Panc1 (cell line): ENCODE results near the gene PHOX2B. TPM values are rescaled to one million over a fixed set of nuclear protein-coding genes. Genes with fewer than 3 reads are reported as not detected.

Experiments used
- ATAC-seq: fragments of 200-7000 bp; cut with Tn5 transposase; 2 replicates; pipeline ENCODE4 v1.9.1; 2020; ENCODE audit warnings: mild to moderate bottlenecking, moderate library complexity
- BruUV-seq: library from RNA; stranded (reverse); fragments of 400-500 nt; replicated peaks from 2 replicates; lab custom pipeline; 2021; lab: Mats Ljungman, UMichigan
- CTCF ChIA-PET: fragments of 300-600 bp; sonication (Branson Sonifier 250); formaldehyde crosslinking; loops from one replicate; lab custom pipeline; 2022; ENCODE audit warnings: antibody characterized with exemption; lab: Charles Lee
- POLR2A ChIA-PET: fragments of 300-600 bp; sonication (Branson Sonifier 250); formaldehyde crosslinking; loops from one replicate; lab custom pipeline; 2022; ENCODE audit warnings: antibody characterized with exemption; lab: Charles Lee
- DNase-seq: peaks from one replicate; pipeline ENCODE4 v3.0.0-alpha.2; 2010; ENCODE audit warnings: low read depth, low spot score
- H3K27ac ChIP-seq: 2 replicates; pipeline ENCODE4 v1.5.1; 2011; ENCODE audit warnings: mild to moderate bottlenecking, low read length, inconsistent platforms
- H3K27me3 ChIP-seq: fragments of 200-500 bp; sonication (Bioruptor generic); 2 replicates; pipeline ENCODE4 v1.6.0; 2014; ENCODE audit warnings: low read length, inconsistent platforms; ENCODE audit not compliant: control insufficient read depth, insufficient read depth
- H3K36me3 ChIP-seq: fragments of 200-500 bp; sonication (Bioruptor generic); 2 replicates; pipeline ENCODE4 v1.5.1; 2014; ENCODE audit warnings: inconsistent platforms, mild to moderate bottlenecking, low read length, moderate library complexity; ENCODE audit not compliant: control insufficient read depth, insufficient read depth
- H3K4me1 ChIP-seq: 2 replicates; pipeline ENCODE4 v1.5.1; 2011; ENCODE audit warnings: inconsistent platforms, mild to moderate bottlenecking, low read length, moderate library complexity; ENCODE audit not compliant: control insufficient read depth, insufficient read depth
- H3K4me3 ChIP-seq, 2 experiments: 2 replicates each; pipeline ENCODE4 v1.5.1; 2011 to 2012; ENCODE audit warnings: low read depth in 2 of 2, low read length in 2 of 2, mild to moderate bottlenecking in 2 of 2, inconsistent platforms in 1 of 2, moderate library complexity in 1 of 2
- H3K9me3 ChIP-seq: fragments of 200-500 bp; sonication (Bioruptor generic); 2 replicates; pipeline ENCODE4 v1.5.1; 2014; ENCODE audit warnings: low read depth, mild to moderate bottlenecking, inconsistent platforms, low read length, moderate library complexity; ENCODE audit not compliant: control insufficient read depth, insufficient read depth
- CTCF ChIP-seq: fragments of 450-650 bp; IDR thresholded peaks from 2 replicates; pipeline ENCODE4 v1.5.1; 2017; ENCODE audit warnings: mild to moderate bottlenecking
- POLR2AphosphoS5 ChIP-seq: IDR thresholded peaks from 2 replicates; pipeline ENCODE4 v1.6.1; 2012; ENCODE audit warnings: mild to moderate bottlenecking, low read depth, low read length, moderate library complexity
- REST ChIP-seq, 2 experiments: IDR thresholded peaks; 2 replicates each; pipeline ENCODE4 v1.6.1; 2011 to 2012; ENCODE audit warnings: low read depth in 2 of 2, control low read depth in 1 of 2, low read length in 1 of 2, mild to moderate bottlenecking in 1 of 2, moderate library complexity in 1 of 2; ENCODE audit not compliant: insufficient read depth in 1 of 2
- SIN3A ChIP-seq: IDR thresholded peaks from 2 replicates; pipeline ENCODE4 v1.6.1; 2012; ENCODE audit warnings: low read depth, mild to moderate bottlenecking, low read length, moderate library complexity, borderline replicate concordance; ENCODE audit not compliant: insufficient read depth
- TCF7L2 ChIP-seq: IDR thresholded peaks from 2 replicates; pipeline ENCODE4 v1.6.1; 2011; ENCODE audit warnings: mild to moderate bottlenecking, low read depth, low read length, inconsistent platforms
- in situ Hi-C: cut with HindIII; loops from 2 replicates; pipeline ENCODE4 v1.10.0; 2016; ENCODE audit warnings: low sequenced_read_pairs, low pct_unique_long_range_greater_than_20kb
- intact Hi-C: fragments of 100-400 bp; cut with micrococcal nuclease; formaldehyde crosslinking; loops from one replicate; pipeline ENCODE4 v1.10.0; 2022; ENCODE audit not compliant: unreplicated experiment
- total RNA-seq: library from RNA; stranded (reverse); gene quantifications from one replicate; pipeline ENCODE4 v1.2.1, GENCODE V29; 2021; ENCODE audit not compliant: unreplicated experiment

The PHOX2B gene
- total RNA-seq, 1 experiment from 2014 or later, result not detected

GRCh38 chr4:41746025-41746439 lies 2.5 kb downstream of the PHOX2B start:
- in situ Hi-C loops, result no loop called here

DNA sequence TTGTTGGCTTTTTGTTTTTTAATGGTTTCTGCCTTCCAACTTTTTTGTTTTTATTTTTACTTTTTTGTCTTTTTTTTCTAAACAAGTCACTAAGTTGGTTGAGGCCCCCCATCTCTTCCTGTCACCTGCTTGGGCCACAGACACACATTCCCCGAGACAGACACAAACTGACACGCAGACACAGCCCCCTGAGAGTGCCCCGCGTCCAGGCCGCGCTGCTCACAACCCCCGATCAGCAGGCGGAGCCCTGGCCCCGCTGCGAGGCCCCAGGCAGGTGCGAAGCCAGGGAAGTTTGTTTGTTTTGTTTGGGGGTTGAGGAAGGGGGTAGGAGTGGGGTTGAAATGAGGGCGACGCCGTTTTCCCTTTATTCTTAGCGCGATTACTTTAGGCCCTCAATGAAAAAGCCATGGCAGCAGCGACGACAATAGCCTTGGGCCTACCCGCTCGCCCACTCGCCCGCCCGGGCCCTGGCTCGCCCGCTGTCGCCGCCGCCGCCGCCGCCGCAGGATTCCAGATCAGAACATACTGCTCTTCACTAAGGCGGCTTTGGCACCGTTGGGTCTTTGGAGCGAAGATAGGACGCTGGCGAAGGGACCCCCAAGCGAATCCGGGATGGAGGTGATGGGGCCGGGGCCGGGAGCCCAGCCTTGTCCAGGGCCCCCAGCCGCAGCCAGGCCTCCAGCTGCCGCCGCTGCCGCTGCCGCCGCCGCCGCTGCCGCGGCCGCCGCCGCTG lies 3.1 kb downstream of the PHOX2B start:
- BruUV-seq, result no TSS peak
- no peaks in the 10 kb centered on the region for H3K4me1 ChIP-seq
- no peak for TF ChIP-seq REST (IDR thresholded peaks at IDR 0.05; ENCODE audit: insufficient read depth in 1 of 2, low read depth in 2 of 2, low read length in 1 of 2)
- TF ChIP-seq POLR2AphosphoS5, result no peak
- TF ChIP-seq TCF7L2, result no peak
- TF ChIP-seq CTCF, result no peak
- no peak for TF ChIP-seq SIN3A
- H3K36me3 ChIP-seq, result no peaks in the 10 kb centered on the region
- H3K27ac ChIP-seq, result no peak overlapping the region
- no peak overlapping the region for H3K4me3 ChIP-seq
- H3K9me3 ChIP-seq, result no peaks in the 10 kb centered on the region
- no peak for DNase-seq
- intact Hi-C loops, result no loop called here
- no peak for ATAC-seq
- ChIA-PET CTCF (no interaction called here), POLR2A (no interaction called here)
- H3K27me3 ChIP-seq, result peaks cover 2% of the 10 kb centered on the region; the same call in 1 of the 2 replicates
- in situ Hi-C loops, result no loop called here

More at GRCh38 chr4:41746025-41746439, 2.5 kb downstream of the PHOX2B start:
- CTCF ChIA-PET, result no interaction called here
- POLR2A ChIA-PET, result no interaction called here
- DNase-seq (no peak), ATAC-seq (no peak)
- Histone ChIP-seq H3K4me3 (no peak overlapping the region), H3K27me3 (peaks cover 2% of the 10 kb centered on the region; the same call in 1 of the 2 replicates), H3K27ac (no peak overlapping the region), H3K36me3 (no peaks in the 10 kb centered on the region), H3K9me3 (no peaks in the 10 kb centered on the region), H3K4me1 (no peaks in the 10 kb centered on the region)
- intact Hi-C loops, result no loop called here
- BruUV-seq, result no TSS peak
- TF ChIP-seq SIN3A (no peak), CTCF (no peak), REST (IDR thresholded peaks at IDR 0.05; ENCODE audit: insufficient read depth in 1 of 2, low read depth in 2 of 2, low read length in 1 of 2) (no peak), POLR2AphosphoS5 (no peak), TCF7L2 (no peak)
